ENCODE data around the gene ANKRD55. TPM values are rescaled to one million over a fixed set of nuclear protein-coding genes. Genes with fewer than 3 reads are reported as not detected.
"Not testable (repeated sequence)": the region's sequence is repeated elsewhere in the genome, so short reads cannot be mapped to it uniquely, and the experiment has no call there.

Gene ANKRD55
- total RNA-seq, 2 donors from 2014 or later = 0.27 to 0.29 TPM

DNA sequence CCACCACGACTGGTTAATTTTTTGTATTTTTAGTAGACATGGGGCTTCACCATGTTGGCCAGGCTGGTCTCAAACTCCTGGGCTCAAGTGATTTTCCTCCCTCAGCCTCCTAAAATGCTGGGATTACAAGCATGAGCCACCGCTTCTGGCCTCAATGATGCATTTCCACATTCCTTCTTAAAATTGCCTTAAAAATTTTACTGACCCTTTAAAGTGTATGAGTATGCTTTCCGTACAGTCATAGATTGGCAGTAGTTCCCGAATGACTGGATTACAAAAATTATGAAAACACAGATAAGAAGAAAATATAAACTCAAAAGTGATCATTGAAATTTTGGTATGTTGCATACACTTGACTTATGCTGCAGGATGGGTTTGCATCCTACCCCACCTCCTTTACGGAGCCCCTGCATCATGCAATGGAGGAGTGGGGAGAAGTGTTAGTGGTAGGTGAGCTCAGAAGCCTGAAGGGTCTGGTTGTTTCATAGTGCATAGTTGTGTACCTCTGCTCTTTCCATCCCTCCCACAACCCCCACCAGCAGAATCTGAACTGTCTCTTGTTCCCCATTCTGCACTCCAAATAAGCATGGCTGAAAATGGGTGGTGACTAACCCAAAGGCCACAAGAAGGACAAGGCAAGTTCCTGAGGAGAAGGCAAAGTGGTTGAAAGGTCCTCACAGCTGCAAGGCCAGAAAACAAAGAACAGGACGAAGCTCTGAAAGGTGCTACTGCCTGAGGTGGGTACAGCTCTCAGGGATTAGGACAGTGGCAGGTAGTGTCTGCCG lies 26.8 kb downstream of the ANKRD55 start:
- no peaks in the 10 kb centered on the region for H3K4me1 ChIP-seq (ENCODE audit: control insufficient read depth, insufficient read depth, low read length)
- Mint-ChIP-seq H3K27me3 (ENCODE audit: insufficient read depth) (no peaks in the 10 kb centered on the region), H3K27ac (no peak overlapping the region), H3K36me3 (ENCODE audit: low read depth) (no peaks in the 10 kb centered on the region), H3K4me3 (no peak overlapping the region), H3K4me1 (no peaks in the 10 kb centered on the region), H3K9me3 (peaks cover 2% of the 10 kb centered on the region)
- no peaks in the 10 kb centered on the region for H3K27me3 ChIP-seq (ENCODE audit: control insufficient read depth, insufficient read depth, low read length, poor library complexity, severe bottlenecking)
- H3K4me3 ChIP-seq (ENCODE audit: low read length) = no peak overlapping the region
- no peak for DNase-seq
- H3K9ac ChIP-seq (ENCODE audit: extremely low read depth, low read length, poor library complexity, severe bottlenecking) = no peak overlapping the region
- H3K9me3 ChIP-seq (ENCODE audit: control insufficient read depth, low read length) = no peaks in the 10 kb centered on the region
- TF ChIP-seq, protein P1, sequence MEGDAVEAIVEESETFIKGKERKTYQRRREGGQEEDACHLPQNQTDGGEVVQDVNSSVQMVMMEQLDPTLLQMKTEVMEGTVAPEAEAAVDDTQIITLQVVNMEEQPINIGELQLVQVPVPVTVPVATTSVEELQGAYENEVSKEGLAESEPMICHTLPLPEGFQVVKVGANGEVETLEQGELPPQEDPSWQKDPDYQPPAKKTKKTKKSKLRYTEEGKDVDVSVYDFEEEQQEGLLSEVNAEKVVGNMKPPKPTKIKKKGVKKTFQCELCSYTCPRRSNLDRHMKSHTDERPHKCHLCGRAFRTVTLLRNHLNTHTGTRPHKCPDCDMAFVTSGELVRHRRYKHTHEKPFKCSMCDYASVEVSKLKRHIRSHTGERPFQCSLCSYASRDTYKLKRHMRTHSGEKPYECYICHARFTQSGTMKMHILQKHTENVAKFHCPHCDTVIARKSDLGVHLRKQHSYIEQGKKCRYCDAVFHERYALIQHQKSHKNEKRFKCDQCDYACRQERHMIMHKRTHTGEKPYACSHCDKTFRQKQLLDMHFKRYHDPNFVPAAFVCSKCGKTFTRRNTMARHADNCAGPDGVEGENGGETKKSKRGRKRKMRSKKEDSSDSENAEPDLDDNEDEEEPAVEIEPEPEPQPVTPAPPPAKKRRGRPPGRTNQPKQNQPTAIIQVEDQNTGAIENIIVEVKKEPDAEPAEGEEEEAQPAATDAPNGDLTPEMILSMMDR (conservative IDR thresholded peaks at IDR 0.05) = no peak
- WGBS, 2 experiments (ENCODE audit: insufficient coverage in 1 of 2, insufficient read length in 1 of 2) = 86 to 100% methylated on average over 2 to 7 of the region's 7 CpGs
- no peaks in the 10 kb centered on the region for H3K36me3 ChIP-seq (ENCODE audit: control insufficient read depth, insufficient read depth, low read length)
- no peak overlapping the region for H3K27ac ChIP-seq (ENCODE audit: low read depth, low read length)

DNA sequence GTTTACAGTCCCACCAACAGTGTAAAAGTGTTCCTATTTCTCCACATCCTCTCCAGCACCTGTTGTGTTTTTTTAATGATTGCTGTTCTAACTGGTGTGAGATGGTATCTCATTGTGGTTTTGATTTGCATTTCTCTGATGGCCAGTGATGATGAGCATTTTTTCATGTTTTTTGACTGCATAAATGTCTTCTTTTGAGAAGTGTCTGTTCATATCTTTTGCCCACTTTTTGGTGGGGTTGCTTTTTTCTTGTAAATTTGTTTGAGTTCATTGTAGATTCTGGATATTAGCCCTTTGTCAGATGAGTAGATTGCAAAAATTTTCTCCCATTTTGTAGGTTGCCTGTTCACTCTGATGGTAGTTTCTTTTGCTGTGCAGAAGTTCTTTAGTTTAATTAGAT lies 29.2 kb downstream of the ANKRD55 start:
- not testable (repeated sequence) for H3K4me3 ChIP-seq (ENCODE audit: low read length); H3K27me3 Mint-ChIP-seq (ENCODE audit: insufficient read depth); H3K9ac ChIP-seq (ENCODE audit: extremely low read depth, low read length, poor library complexity, severe bottlenecking); H3K27ac ChIP-seq (ENCODE audit: low read depth, low read length); H3K9me3 Mint-ChIP-seq; H3K4me1 Mint-ChIP-seq; H3K27me3 ChIP-seq (ENCODE audit: control insufficient read depth, insufficient read depth, low read length, poor library complexity, severe bottlenecking); H3K36me3 ChIP-seq (ENCODE audit: control insufficient read depth, insufficient read depth, low read length); DNase-seq; H3K4me1 ChIP-seq (ENCODE audit: control insufficient read depth, insufficient read depth, low read length); H3K9me3 ChIP-seq (ENCODE audit: control insufficient read depth, low read length); H3K36me3 Mint-ChIP-seq (ENCODE audit: low read depth); H3K27ac Mint-ChIP-seq; H3K4me3 Mint-ChIP-seq

DNA sequence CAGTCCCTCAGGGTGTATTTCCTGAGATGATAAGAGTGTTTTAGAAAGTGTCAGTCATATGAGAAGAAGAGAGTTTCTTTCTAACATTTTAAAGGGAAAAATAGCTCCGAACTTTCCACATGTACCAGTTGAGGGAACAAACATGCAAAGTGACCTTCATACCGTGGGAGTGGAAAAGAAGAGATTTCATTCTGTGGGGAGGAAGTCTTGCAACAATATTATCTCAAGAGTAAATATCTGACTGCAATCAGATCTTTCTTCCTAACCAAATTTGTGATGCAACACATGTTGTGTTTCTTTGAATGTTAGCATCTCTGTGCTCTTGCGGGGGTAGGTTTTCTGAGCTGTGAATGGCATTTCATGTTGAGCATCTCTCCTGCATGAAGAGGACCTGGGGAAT lies 30.6 kb downstream of the ANKRD55 start:
- WGBS, 2 experiments (ENCODE audit: insufficient coverage in 1 of 2, insufficient read length in 1 of 2) = 91% methylated on average over 3 of the region's 3 CpGs; no CpG with 5 or more reads in 1 of the 2 experiments
- Histone ChIP-seq H3K9ac (ENCODE audit: extremely low read depth, low read length, poor library complexity, severe bottlenecking) (no peak overlapping the region), H3K4me3 (ENCODE audit: low read length) (no peak overlapping the region), H3K36me3 (ENCODE audit: control insufficient read depth, insufficient read depth, low read length) (no peaks in the 10 kb centered on the region), H3K9me3 (ENCODE audit: control insufficient read depth, low read length) (no peaks in the 10 kb centered on the region), H3K27me3 (ENCODE audit: control insufficient read depth, insufficient read depth, low read length, poor library complexity, severe bottlenecking) (no peaks in the 10 kb centered on the region), H3K4me1 (ENCODE audit: control insufficient read depth, insufficient read depth, low read length) (no peaks in the 10 kb centered on the region), H3K27ac (ENCODE audit: low read depth, low read length) (no peak overlapping the region)
- DNase-seq = no peak
- Mint-ChIP-seq H3K36me3 (ENCODE audit: low read depth) (no peaks in the 10 kb centered on the region), H3K4me3 (no peak overlapping the region), H3K27me3 (ENCODE audit: insufficient read depth) (no peaks in the 10 kb centered on the region), H3K9me3 (peaks cover 2% of the 10 kb centered on the region), H3K27ac (no peak overlapping the region), H3K4me1 (no peaks in the 10 kb centered on the region)
- TF ChIP-seq, protein P1 (conservative IDR thresholded peaks at IDR 0.05) = no peak

DNA sequence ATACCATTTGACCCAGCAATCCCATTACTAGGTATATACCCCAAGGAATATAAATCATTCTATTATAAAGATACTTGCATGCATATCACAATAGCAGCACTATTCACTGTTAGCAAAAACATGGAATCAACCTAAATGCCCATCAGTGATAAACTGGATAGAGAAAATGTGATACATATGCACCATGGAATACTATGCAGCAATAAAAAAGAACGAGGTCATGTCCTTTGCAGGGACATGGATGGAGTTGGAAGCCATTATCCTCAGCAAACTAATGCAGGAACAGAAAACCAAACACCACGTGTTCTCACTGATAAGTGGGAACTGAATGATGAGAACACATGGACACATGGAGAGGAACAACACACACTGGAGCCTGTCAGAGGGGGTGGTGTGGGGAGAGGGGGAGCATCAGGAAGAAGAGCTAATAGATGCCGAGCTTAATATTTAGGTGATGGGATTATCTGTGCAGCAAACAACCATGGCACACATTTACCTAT lies 31.3 kb downstream of the ANKRD55 start:
- H3K27me3 Mint-ChIP-seq (ENCODE audit: insufficient read depth); H3K4me1 ChIP-seq (ENCODE audit: control insufficient read depth, insufficient read depth, low read length); H3K4me3 Mint-ChIP-seq; H3K9me3 Mint-ChIP-seq; H3K4me1 Mint-ChIP-seq; H3K36me3 Mint-ChIP-seq (ENCODE audit: low read depth); H3K27ac ChIP-seq (ENCODE audit: low read depth, low read length); H3K4me3 ChIP-seq (ENCODE audit: low read length); H3K27ac Mint-ChIP-seq; H3K9me3 ChIP-seq (ENCODE audit: control insufficient read depth, low read length); H3K36me3 ChIP-seq (ENCODE audit: control insufficient read depth, insufficient read depth, low read length); H3K27me3 ChIP-seq (ENCODE audit: control insufficient read depth, insufficient read depth, low read length, poor library complexity, severe bottlenecking); H3K9ac ChIP-seq (ENCODE audit: extremely low read depth, low read length, poor library complexity, severe bottlenecking); DNase-seq: not testable (repeated sequence)
- 80% methylated on average over 1 to 2 of the region's 3 CpGs for WGBS, 2 experiments (ENCODE audit: insufficient coverage in 1 of 2, insufficient read length in 1 of 2)

Measured in endodermal cell (in vitro differentiated cells).